Spleen (tissue), 11 donors: Measurements from ENCODE around the gene RANBP17. TPM values are rescaled to one million over a fixed set of nuclear protein-coding genes. Genes with fewer than 3 reads are reported as not detected.

Experiments
- DNase-seq: peaks from one replicate; pipeline ENCODE4 v3.0.0-alpha.2; 2020
- H3K27ac ChIP-seq, 8 donors: fragments of 200-600 bp; sonication (generic) in 7 of 8; 1 replicate in 4 of 8; 2 replicates in 4 of 8; pipeline versions ENCODE4 v1.5.0 to v1.8.0; 2016 to 2021; ENCODE audit warnings: inconsistent platforms in 4 of 8, mild to moderate bottlenecking in 4 of 8, moderate library complexity in 1 of 8
- H3K27me3 ChIP-seq, 7 donors: fragments of 200-600 bp; sonication (generic) in 6 of 7; replicated peaks in 1 of 7; 1 replicate in 4 of 7; 2 replicates in 3 of 7; pipeline versions ENCODE4 v1.5.0 to v1.8.0; 2016 to 2021; ENCODE audit warnings: inconsistent platforms in 3 of 7, mild to moderate bottlenecking in 1 of 7
- H3K36me3 ChIP-seq, 6 donors: fragments of 200-600 bp; sonication (generic) in 5 of 6; 1 replicate in 4 of 6; 2 replicates in 2 of 6; pipeline versions ENCODE4 v1.5.0 to v1.8.0; 2016 to 2021; ENCODE audit warnings: inconsistent platforms in 2 of 6
- H3K4me1 ChIP-seq, 6 donors: fragments of 200-600 bp; sonication (generic) in 5 of 6; 1 replicate in 3 of 6; 2 replicates in 3 of 6; pipeline versions ENCODE4 v1.5.0 to v1.8.0; 2016 to 2021; ENCODE audit warnings: inconsistent platforms in 3 of 6
- H3K4me3 ChIP-seq, 8 donors: fragments of 200-600 bp; sonication (generic) in 7 of 8; 1 replicate in 4 of 8; 2 replicates in 4 of 8; pipeline versions ENCODE4 v1.5.0 to v1.8.0; 2016 to 2021; ENCODE audit warnings: inconsistent platforms in 4 of 8, mild to moderate bottlenecking in 4 of 8, moderate library complexity in 2 of 8
- H3K9me3 ChIP-seq, 8 donors: fragments of 200-600 bp; sonication (generic) in 7 of 8; 1 replicate in 4 of 8; 2 replicates in 4 of 8; pipeline versions ENCODE4 v1.5.0 to v1.8.0; 2016 to 2021; ENCODE audit warnings: inconsistent platforms in 4 of 8
- POLR2A ChIP-seq, 3 donors: fragments of 450-650 bp; IDR thresholded peaks; one replicate each; pipeline ENCODE4 v1.5.1; 2017; ENCODE audit warnings: antibody characterized with exemption in 3 of 3, mild to moderate bottlenecking in 1 of 3
- POLR2AphosphoS5 ChIP-seq, 3 donors: sonication (generic); formaldehyde crosslinking; IDR thresholded peaks; one replicate each; pipeline ENCODE4 v1.5.1; 2017; ENCODE audit warnings: antibody characterized with exemption in 3 of 3
- WGBS, 5 donors: extraction: QIAGEN DNeasy Blood & Tissue Kit in 3 of 5; methylation state at CpG; one replicate each; pipeline versions ENCODE4 v1.1.5 to v1.1.7; 2013 to 2018; 5-methylcytosine and 5-hydroxymethylcytosine counted together
- intact Hi-C: fragments of 100-400 bp; cut with DNase I; formaldehyde crosslinking; loops from one replicate; pipeline ENCODE4 v1.15.0; 2023; ENCODE audit warnings: low total_unique reads
- polyA plus RNA-seq, 3 donors: library from polyadenylated mRNA; stranded (reverse); fragments of 200-250 nt; gene quantifications; one replicate each; pipeline ENCODE4 v1.2.1, GENCODE V29; 2013
- total RNA-seq, 7 donors: library from RNA; depleted of rRNA in 3 of 7; stranded (reverse); fragments of >200 nt in 3 of 7; fragmentation: NEBNext Ultra II Directional in 4 of 7; extraction: Animal tissue kit (Norgen Biotek cat#: 25700) in 4 of 7; gene quantifications; one replicate each; pipeline versions ENCODE4 v1.1.0 to v1.2.1, GENCODE V29; 2016 to 2021
- TF ChIP-seq, protein P1 (sequence below), 11 experiments: fragments of 200-600 bp in 7 of 11; fragments of 450-650 bp in 4 of 11; sonication (generic) in 4 of 11; IDR thresholded peaks in 8 of 11; conservative IDR thresholded peaks in 3 of 11; 1 replicate in 7 of 11; 2 replicates in 4 of 11; pipeline versions ENCODE4 v1.4.0 to v1.8.0; 2016 to 2021; ENCODE audit warnings: antibody characterized with exemption in 11 of 11, inconsistent platforms in 4 of 11, mild to moderate bottlenecking in 1 of 11
- donor health status: healthy with polysubstance abuse.
- donor health status: DM: no; HTN: no; CAD: no; lungs with moderate emphysema.
- donor health status: DM: no; HTN: no; CAD: no.
- donor health status: Bipolar disorder and iron deficiency.
- donor health status: healthy.
- donor health status: DM: no; HTN: no; CAD: no.
- donor health status: DM: yes; HTN: yes; CAD: no.

Gene RANBP17
- total and polyA plus RNA-seq, 10 donors, result 0.56 to 6.6 (median 3.4) TPM

DNA sequence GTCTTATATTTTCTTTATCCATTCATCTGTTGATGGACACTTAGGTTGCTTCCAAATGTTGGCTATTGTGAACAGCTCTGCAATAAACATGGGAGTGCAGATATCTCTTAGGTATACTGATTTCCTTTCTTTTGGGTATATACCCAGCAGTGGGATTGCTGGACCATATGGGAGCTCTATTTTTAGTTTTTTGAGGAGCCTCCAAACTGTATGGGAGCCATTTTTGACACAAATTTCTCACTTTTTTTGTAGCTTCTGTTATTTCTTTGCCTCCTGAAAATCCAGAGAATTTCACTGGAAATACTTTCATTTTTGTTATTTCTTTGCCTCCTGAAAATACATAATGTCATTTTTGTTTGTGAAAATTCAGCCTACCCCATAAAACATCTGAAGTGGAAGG lies 15.0 kb upstream of the RANBP17 start:
- intact Hi-C loops, result no loop called here
- Histone ChIP-seq H3K27ac (no peak overlapping the region), H3K9me3 (no peaks in the 10 kb centered on the region), H3K4me1 (no peaks in the 10 kb centered on the region), H3K27me3 (peaks cover 0 to 8% (median 0%) of the 10 kb centered on the region in 7 donors), H3K36me3 (no peaks in the 10 kb centered on the region), H3K4me3 (no peak overlapping the region)
- DNase-seq, result no peak
- no peak for TF ChIP-seq POLR2AphosphoS5 (IDR thresholded peaks at IDR 0.05)
- TF ChIP-seq, protein P1, sequence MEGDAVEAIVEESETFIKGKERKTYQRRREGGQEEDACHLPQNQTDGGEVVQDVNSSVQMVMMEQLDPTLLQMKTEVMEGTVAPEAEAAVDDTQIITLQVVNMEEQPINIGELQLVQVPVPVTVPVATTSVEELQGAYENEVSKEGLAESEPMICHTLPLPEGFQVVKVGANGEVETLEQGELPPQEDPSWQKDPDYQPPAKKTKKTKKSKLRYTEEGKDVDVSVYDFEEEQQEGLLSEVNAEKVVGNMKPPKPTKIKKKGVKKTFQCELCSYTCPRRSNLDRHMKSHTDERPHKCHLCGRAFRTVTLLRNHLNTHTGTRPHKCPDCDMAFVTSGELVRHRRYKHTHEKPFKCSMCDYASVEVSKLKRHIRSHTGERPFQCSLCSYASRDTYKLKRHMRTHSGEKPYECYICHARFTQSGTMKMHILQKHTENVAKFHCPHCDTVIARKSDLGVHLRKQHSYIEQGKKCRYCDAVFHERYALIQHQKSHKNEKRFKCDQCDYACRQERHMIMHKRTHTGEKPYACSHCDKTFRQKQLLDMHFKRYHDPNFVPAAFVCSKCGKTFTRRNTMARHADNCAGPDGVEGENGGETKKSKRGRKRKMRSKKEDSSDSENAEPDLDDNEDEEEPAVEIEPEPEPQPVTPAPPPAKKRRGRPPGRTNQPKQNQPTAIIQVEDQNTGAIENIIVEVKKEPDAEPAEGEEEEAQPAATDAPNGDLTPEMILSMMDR (IDR thresholded peaks at IDR 0.05 in 8 of 11, conservative IDR thresholded peaks at IDR 0.05 in 3 of 11), result no peak
- no peak for TF ChIP-seq POLR2A (IDR thresholded peaks at IDR 0.05)

DNA sequence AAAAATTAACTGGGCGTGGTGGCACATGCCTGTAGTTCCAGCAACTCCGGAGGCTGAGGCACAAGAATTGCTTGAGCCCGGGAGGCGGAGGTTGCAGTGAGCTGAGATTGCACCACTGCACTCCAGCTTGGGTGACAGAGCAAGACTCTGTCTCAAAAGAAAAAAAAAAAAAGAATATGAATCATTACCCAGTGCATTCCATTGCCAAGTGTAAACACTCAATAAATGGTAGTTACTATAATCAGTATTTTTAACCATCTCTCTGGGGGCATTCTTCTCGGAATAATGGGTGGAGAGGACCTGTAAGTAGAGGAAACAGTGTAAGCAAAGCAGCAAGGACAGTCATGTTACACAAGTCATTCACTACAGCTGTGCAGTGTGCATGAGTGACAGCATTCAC lies 13.8 kb upstream of the RANBP17 start:
- TF ChIP-seq, protein P1 (IDR thresholded peaks at IDR 0.05 in 8 of 11, conservative IDR thresholded peaks at IDR 0.05 in 3 of 11), result no peak
- no peak for TF ChIP-seq POLR2AphosphoS5 (IDR thresholded peaks at IDR 0.05)
- no peak for TF ChIP-seq POLR2A (IDR thresholded peaks at IDR 0.05)
- Histone ChIP-seq H3K36me3 (no peaks in the 10 kb centered on the region), H3K27ac (no peak overlapping the region), H3K9me3 (no peaks in the 10 kb centered on the region), H3K4me3 (no peak overlapping the region), H3K27me3 (peaks cover 0 to 8% (median 0%) of the 10 kb centered on the region in 7 donors), H3K4me1 (no peaks in the 10 kb centered on the region)
- WGBS, 5 donors, result 84 to 92% (median 87%) methylated on average over 5 of the region's 5 CpGs
- DNase-seq, result no peak
- intact Hi-C loops, result no loop called here

DNA sequence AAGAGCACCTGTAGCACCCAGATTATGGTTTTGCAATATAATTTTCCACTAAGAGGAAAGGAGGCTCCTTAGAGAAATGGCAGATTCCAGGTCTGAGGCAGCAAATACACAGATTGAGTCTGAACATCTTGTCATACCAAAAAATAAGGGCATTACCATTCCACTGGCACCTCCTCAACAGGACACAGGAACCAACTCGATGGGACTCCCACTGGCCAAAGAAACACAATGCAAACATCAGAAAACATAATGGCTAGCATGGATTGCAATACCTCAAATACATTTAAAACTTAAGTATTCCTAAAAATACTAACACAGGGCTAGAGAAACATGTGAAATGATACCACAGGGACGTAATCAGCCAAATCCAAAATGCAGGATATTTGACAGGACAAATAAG lies 12.4 kb upstream of the RANBP17 start:
- Histone ChIP-seq H3K9me3 (no peaks in the 10 kb centered on the region), H3K27me3 (peaks cover 0 to 8% (median 0%) of the 10 kb centered on the region in 7 donors), H3K4me3 (no peak overlapping the region), H3K4me1 (no peaks in the 10 kb centered on the region), H3K36me3 (no peaks in the 10 kb centered on the region), H3K27ac (no peak overlapping the region)
- WGBS, 5 donors, result 60 to 83% (median 69%) methylated on average over 2 of the region's 2 CpGs
- TF ChIP-seq POLR2A (IDR thresholded peaks at IDR 0.05) (no peak), POLR2AphosphoS5 (IDR thresholded peaks at IDR 0.05) (no peak)
- TF ChIP-seq, protein P1 (IDR thresholded peaks at IDR 0.05 in 8 of 11, conservative IDR thresholded peaks at IDR 0.05 in 3 of 11), result no peak
- intact Hi-C loops, result no loop called here
- no peak for DNase-seq

DNA sequence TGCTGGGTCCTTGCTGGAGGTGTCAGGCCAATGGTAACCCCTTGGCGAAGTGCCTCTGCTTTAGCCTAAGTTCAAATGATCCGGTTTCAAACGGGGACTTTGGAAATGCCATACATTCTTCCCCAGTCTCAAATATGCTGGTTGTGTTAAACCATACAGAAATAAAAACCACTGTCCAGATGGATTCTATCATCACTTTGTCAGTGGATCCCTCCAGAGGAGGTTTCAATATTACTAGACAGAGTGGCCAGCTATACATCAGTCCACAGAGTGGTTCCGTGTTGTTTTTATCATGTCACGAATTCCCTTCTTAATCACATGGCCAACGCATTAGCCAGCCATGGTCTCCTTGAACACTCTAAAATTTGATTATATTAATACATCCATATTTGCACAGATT lies 7.3 kb upstream of the RANBP17 start:
- Histone ChIP-seq H3K4me1 (no peaks in the 10 kb centered on the region), H3K36me3 (no peaks in the 10 kb centered on the region), H3K4me3 (no peak overlapping the region), H3K27ac (no peak overlapping the region), H3K27me3 (peaks cover 0 to 4% (median 0%) of the 10 kb centered on the region in 7 donors), H3K9me3 (peaks cover 0 to 12% (median 7%) of the 10 kb centered on the region in 8 donors)
- DNase-seq, result no peak
- TF ChIP-seq, protein P1 (IDR thresholded peaks at IDR 0.05 in 8 of 11, conservative IDR thresholded peaks at IDR 0.05 in 3 of 11), result no peak
- TF ChIP-seq POLR2A (IDR thresholded peaks at IDR 0.05) (no peak), POLR2AphosphoS5 (IDR thresholded peaks at IDR 0.05) (no peak)
- WGBS, 5 donors, result 74 to 91% (median 85%) methylated on average over 6 of the region's 6 CpGs
- intact Hi-C loops, result no loop called here
